ENCODE measurements around the gene DLAT. TPM values are rescaled to one million over a fixed set of nuclear protein-coding genes. Genes with fewer than 3 reads are reported as not detected.
"Not testable (repeated sequence)": the region's sequence is repeated elsewhere in the genome, so short reads cannot be mapped to it uniquely, and the experiment has no call there.

Gene DLAT
- total and polyA plus RNA-seq, 8 donors: 1.2 to 36.5 (median 14.3) TPM

- 87 to 99% (median 97%) methylated on average over 4 of the region's 4 CpGs for WGBS, 5 donors
- Histone ChIP-seq H3K27ac (no peak overlapping the region), H3K9me3 (no peaks in the 10 kb centered on the region), H3K36me3 (peaks cover 18 to 87% (median 82%) of the 10 kb centered on the region in 4 donors), H3K4me3 (no peak overlapping the region), H3K4me1 (peaks cover 0 to 9% (median 0%) of the 10 kb centered on the region in 4 donors), H3K27me3 (no peaks in the 10 kb centered on the region)
- TF ChIP-seq, protein P1, sequence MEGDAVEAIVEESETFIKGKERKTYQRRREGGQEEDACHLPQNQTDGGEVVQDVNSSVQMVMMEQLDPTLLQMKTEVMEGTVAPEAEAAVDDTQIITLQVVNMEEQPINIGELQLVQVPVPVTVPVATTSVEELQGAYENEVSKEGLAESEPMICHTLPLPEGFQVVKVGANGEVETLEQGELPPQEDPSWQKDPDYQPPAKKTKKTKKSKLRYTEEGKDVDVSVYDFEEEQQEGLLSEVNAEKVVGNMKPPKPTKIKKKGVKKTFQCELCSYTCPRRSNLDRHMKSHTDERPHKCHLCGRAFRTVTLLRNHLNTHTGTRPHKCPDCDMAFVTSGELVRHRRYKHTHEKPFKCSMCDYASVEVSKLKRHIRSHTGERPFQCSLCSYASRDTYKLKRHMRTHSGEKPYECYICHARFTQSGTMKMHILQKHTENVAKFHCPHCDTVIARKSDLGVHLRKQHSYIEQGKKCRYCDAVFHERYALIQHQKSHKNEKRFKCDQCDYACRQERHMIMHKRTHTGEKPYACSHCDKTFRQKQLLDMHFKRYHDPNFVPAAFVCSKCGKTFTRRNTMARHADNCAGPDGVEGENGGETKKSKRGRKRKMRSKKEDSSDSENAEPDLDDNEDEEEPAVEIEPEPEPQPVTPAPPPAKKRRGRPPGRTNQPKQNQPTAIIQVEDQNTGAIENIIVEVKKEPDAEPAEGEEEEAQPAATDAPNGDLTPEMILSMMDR (IDR thresholded peaks at IDR 0.05): no peak
- TF ChIP-seq POLR2AphosphoS5 (IDR thresholded peaks at IDR 0.05): no peak
- TF ChIP-seq EP300 (IDR thresholded peaks at IDR 0.05): no peak
- TF ChIP-seq POLR2A (IDR thresholded peaks at IDR 0.05): no peak
- DNase-seq: no peak
- intact Hi-C loops (cut with DNase I; ENCODE audit: low total_unique reads): no loop called here
These were observed 19.8 kb downstream of the DLAT start for GRCh38 chr11:112044961-112045360.

DNA sequence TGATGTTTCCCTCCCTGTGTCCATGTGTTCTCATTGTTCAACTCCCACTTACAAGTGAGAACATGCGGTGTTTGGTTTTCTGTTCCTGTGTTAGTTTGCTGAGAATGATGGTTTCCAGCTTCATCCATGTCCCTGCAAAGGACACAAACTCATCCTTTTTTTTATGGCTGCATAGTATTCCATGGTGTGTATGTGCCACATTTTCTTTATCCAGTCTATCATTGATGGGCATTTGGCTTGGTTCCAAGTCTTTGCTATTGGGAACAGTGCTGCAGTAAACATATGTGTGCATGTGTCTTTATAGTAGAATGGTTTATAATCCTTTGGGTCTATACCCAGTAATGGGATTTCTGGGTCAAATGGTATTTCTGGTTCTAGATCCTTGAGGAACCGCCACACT is 21.4 kb downstream of the DLAT start:
- not testable (repeated sequence) for DNase-seq
- H3K36me3 ChIP-seq: peaks cover 24 to 87% (median 81%) of the 10 kb centered on the region in 4 donors

GRCh38 chr11:112048256-112048655 is 23.0 kb downstream of the DLAT start:
- intact Hi-C loops (cut with DNase I; ENCODE audit: low total_unique reads): not testable (repeated sequence)
- peaks cover 29 to 92% (median 89%) of the 10 kb centered on the region in 4 donors for H3K36me3 ChIP-seq
- 91 to 97% (median 93%) methylated on average over 3 of the region's 3 CpGs for WGBS, 5 donors

More for the DNA sequence above, 21.4 kb downstream of the DLAT start:
- intact Hi-C loops (cut with DNase I; ENCODE audit: low total_unique reads); H3K27me3 ChIP-seq; H3K4me3 ChIP-seq; H3K27ac ChIP-seq; H3K9me3 ChIP-seq; H3K4me1 ChIP-seq: not testable (repeated sequence)
- WGBS, 5 donors: 97 to 100% (median 99%) methylated on average over 1 to 2 of the region's 2 CpGs

DNA sequence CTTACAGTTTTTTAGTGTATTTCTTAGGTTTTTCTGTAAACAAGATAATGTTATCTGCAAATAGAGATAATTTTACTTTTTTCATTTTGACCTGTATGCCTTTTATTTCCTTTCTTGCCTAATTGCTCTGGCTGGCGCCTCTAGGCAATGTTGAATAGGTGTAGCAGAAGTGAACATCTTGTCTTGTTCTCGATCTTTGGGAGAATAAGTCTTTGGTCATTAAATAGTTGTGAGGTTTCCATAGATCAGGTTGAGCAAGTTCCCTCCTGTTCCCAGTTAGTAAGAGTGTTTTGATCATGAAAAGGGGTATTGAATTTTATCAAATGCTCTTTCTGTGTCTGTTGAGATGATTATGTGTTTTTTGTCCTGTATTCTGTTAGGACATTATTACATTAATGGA is 24.6 kb downstream of the DLAT start:
- H3K4me1 ChIP-seq: no peaks in the 10 kb centered on the region
- H3K9me3 ChIP-seq: no peaks in the 10 kb centered on the region
- intact Hi-C loops (cut with DNase I; ENCODE audit: low total_unique reads): no loop called here
- 42 to 50% (median 48%) methylated on average over 2 of the region's 2 CpGs for WGBS, 5 donors
- TF ChIP-seq POLR2AphosphoS5 (IDR thresholded peaks at IDR 0.05) (no peak), POLR2A (IDR thresholded peaks at IDR 0.05) (no peak), EP300 (IDR thresholded peaks at IDR 0.05) (no peak)
- TF ChIP-seq, protein P1 (IDR thresholded peaks at IDR 0.05): no peak
- H3K36me3 ChIP-seq: peaks cover 23 to 92% (median 89%) of the 10 kb centered on the region in 4 donors
- no peaks in the 10 kb centered on the region for H3K27me3 ChIP-seq
- no peak for DNase-seq
- H3K4me3 ChIP-seq: no peak overlapping the region
- H3K27ac ChIP-seq: no peak overlapping the region

More at GRCh38 chr11:112048256-112048655, 23.0 kb downstream of the DLAT start:
- not testable (repeated sequence) for DNase-seq, H3K4me1 ChIP-seq, H3K4me3 ChIP-seq, H3K9me3 ChIP-seq, H3K27me3 ChIP-seq
- peak overlapping the region in 2 of 5 donors; percentile 17 to 50 for H3K27ac ChIP-seq

DNA sequence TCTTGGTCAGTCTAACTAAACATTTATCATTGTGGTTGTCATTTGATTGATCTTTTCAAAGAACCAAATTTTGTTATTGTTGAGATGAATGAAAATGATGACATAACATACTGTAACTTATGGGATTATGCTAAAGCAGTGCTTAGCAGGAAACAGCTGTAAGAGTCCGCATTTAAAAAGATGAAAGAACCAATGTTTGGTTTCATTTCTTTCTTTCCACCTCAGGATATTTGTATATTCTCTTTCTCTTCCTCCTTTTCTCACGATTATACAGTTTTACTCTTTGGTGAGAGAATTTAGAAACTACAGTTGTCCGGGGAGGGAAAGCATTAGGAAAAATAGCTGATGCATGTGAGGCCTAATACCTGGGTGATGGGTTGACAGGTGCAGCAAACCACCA is 25.5 kb downstream of the DLAT start:
- Histone ChIP-seq H3K4me1 (no peaks in the 10 kb centered on the region), H3K9me3 (no peaks in the 10 kb centered on the region), H3K4me3 (no peak overlapping the region), H3K27me3 (no peaks in the 10 kb centered on the region), H3K27ac (no peak overlapping the region), H3K36me3 (peaks cover 19 to 91% (median 88%) of the 10 kb centered on the region in 4 donors)
- intact Hi-C loops (cut with DNase I; ENCODE audit: low total_unique reads): no loop called here
- WGBS, 5 donors: 78 to 90% (median 85%) methylated on average over 3 of the region's 3 CpGs
- no peak for DNase-seq
- TF ChIP-seq EP300 (IDR thresholded peaks at IDR 0.05) (no peak), POLR2A (IDR thresholded peaks at IDR 0.05) (no peak), POLR2AphosphoS5 (IDR thresholded peaks at IDR 0.05) (no peak)
- TF ChIP-seq, protein P1 (IDR thresholded peaks at IDR 0.05): no peak
